BLaER1 (cell line): ENCODE results near the gene CDC23.
"Not testable (repeated sequence)": the region's sequence is repeated elsewhere in the genome, so short reads cannot be mapped to it uniquely, and the experiment has no call there.

Experiments
- H3K27ac ChIP-seq: shearing (Covaris generic); formaldehyde crosslinking; 2 replicates; pipeline ENCODE4 v1.8.1; 2022
- H3K27me3 ChIP-seq: shearing (Covaris generic); formaldehyde crosslinking; 2 replicates; pipeline ENCODE4 v1.8.1; 2022
- H3K36me3 ChIP-seq: shearing (Covaris generic); formaldehyde crosslinking; 2 replicates; pipeline ENCODE4 v1.8.1; 2022
- H3K4me1 ChIP-seq: shearing (Covaris generic); formaldehyde crosslinking; 2 replicates; pipeline ENCODE4 v1.8.1; 2022
- H3K4me2 ChIP-seq: shearing (Covaris generic); formaldehyde crosslinking; 2 replicates; pipeline ENCODE4 v1.8.1; 2022
- H3K4me3 ChIP-seq: shearing (Covaris generic); formaldehyde crosslinking; 2 replicates; pipeline ENCODE4 v1.8.1; 2022
- H3K9ac ChIP-seq: shearing (Covaris generic); formaldehyde crosslinking; 2 replicates; pipeline ENCODE4 v1.8.1; 2022
- H3K9me3 ChIP-seq: shearing (Covaris generic); formaldehyde crosslinking; 2 replicates; pipeline ENCODE4 v1.8.1; 2022
- H4K20me1 ChIP-seq: shearing (Covaris generic); formaldehyde crosslinking; 2 replicates; pipeline ENCODE4 v1.8.1; 2022
- Cebpa-rat ChIP-seq: shearing (Covaris generic); IDR thresholded peaks from 2 replicates; pipeline ENCODE4 v1.8.1; 2022

CDC23 gene

GRCh38 chr5:138180183-138180782 is 32.8 kb downstream of the CDC23 start:
- Histone ChIP-seq H3K4me2 (peak overlapping the region; percentile 92), H3K4me3 (peak overlapping the region; percentile 86), H3K27me3 (no peaks in the 10 kb centered on the region), H3K27ac (no peak overlapping the region), H3K9me3 (no peaks in the 10 kb centered on the region), H4K20me1 (peaks cover 44% of the 10 kb centered on the region), H3K36me3 (peaks cover 64% of the 10 kb centered on the region), H3K9ac (peak overlapping the region; percentile 90), H3K4me1 (peaks cover 32% of the 10 kb centered on the region)
- TF ChIP-seq Cebpa-rat, result no peak

- H3K4me2 ChIP-seq, result peak overlapping the region; percentile 92
- H4K20me1 ChIP-seq, result peaks cover 35% of the 10 kb centered on the region
- H3K27ac ChIP-seq, result peak overlapping the region; percentile 89
- peaks cover 32% of the 10 kb centered on the region for H3K4me1 ChIP-seq
- H3K9ac ChIP-seq, result peak overlapping the region; percentile 90
- H3K4me3 ChIP-seq, result peak overlapping the region; percentile 86
- no peaks in the 10 kb centered on the region for H3K27me3 ChIP-seq
- H3K9me3 ChIP-seq, result no peaks in the 10 kb centered on the region
- TF ChIP-seq Cebpa-rat, result no peak
- peaks cover 64% of the 10 kb centered on the region for H3K36me3 ChIP-seq
Measured at GRCh38 chr5:138179277-138179857, 33.8 kb downstream of the CDC23 start.

GRCh38 chr5:138178516-138179276 is 34.4 kb downstream of the CDC23 start, which contains the start of the genes BRD8 and KIF20A:
Gene BRD8 (minus strand): TSS chr5:138178630. CDS start chr5:138178614, 16 bp downstream.
Gene KIF20A (plus strand): TSS chr5:138179112. CDS start chr5:138179681, 569 bp downstream.
- H3K4me1 ChIP-seq, result peaks cover 32% of the 10 kb centered on the region
- H3K4me3 ChIP-seq, result peak within 1 kb of the TSS; percentile 86
- H3K9ac ChIP-seq, result peak within 1 kb of the TSS; percentile 90
- H3K27ac ChIP-seq, result peak within 1 kb of the TSS; percentile 89
- peak within 1 kb of the TSS; percentile 92 for H3K4me2 ChIP-seq
- H3K9me3 ChIP-seq, result no peaks in the 10 kb centered on the region
- H3K36me3 ChIP-seq, result peaks cover 64% of the 10 kb centered on the region
- H4K20me1 ChIP-seq, result peaks cover 31% of the 10 kb centered on the region
- no peak for TF ChIP-seq Cebpa-rat
- no peaks in the 10 kb centered on the region for H3K27me3 ChIP-seq

- H3K9me3 ChIP-seq, result no peaks in the 10 kb centered on the region
- peaks cover 37% of the 10 kb centered on the region for H4K20me1 ChIP-seq
- TF ChIP-seq Cebpa-rat, result no peak
- H3K27me3 ChIP-seq, result no peaks in the 10 kb centered on the region
- H3K36me3 ChIP-seq, result peaks cover 64% of the 10 kb centered on the region
- H3K9ac ChIP-seq, result peak overlapping the region; percentile 90
- H3K4me2 ChIP-seq, result peak overlapping the region; percentile 92
- peak overlapping the region; percentile 86 for H3K4me3 ChIP-seq
- peak overlapping the region; percentile 89 for H3K27ac ChIP-seq
- peaks cover 32% of the 10 kb centered on the region for H3K4me1 ChIP-seq
Measured at GRCh38 chr5:138177941-138178515, 35.1 kb downstream of the CDC23 start.

GRCh38 chr5:138170299-138170698 is 42.8 kb downstream of the CDC23 start:
- Histone ChIP-seq H3K4me3 (no peak overlapping the region), H3K9ac (no peak overlapping the region), H3K4me2 (no peak overlapping the region), H3K4me1 (no peaks in the 10 kb centered on the region), H4K20me1 (0 out of 2 replicates have a peak, but pooled peaks cover 30% of the 10 kb centered on the region), H3K36me3 (peaks cover 100% of the 10 kb centered on the region), H3K9me3 (no peaks in the 10 kb centered on the region), H3K27me3 (no peaks in the 10 kb centered on the region; the same call in 1 of the 2 replicates), H3K27ac (no peak overlapping the region)
- TF ChIP-seq Cebpa-rat, result no peak

- Histone ChIP-seq H4K20me1 (peaks cover 34% of the 10 kb centered on the region; the same call in 1 of the 2 replicates), H3K36me3 (peaks cover 100% of the 10 kb centered on the region), H3K4me2 (no peak overlapping the region), H3K4me1 (no peaks in the 10 kb centered on the region), H3K27ac (no peak overlapping the region), H3K9me3 (no peaks in the 10 kb centered on the region), H3K9ac (no peak overlapping the region), H3K4me3 (no peak overlapping the region), H3K27me3 (no peaks in the 10 kb centered on the region; the same call in 1 of the 2 replicates)
- TF ChIP-seq Cebpa-rat, result no peak
Measured at GRCh38 chr5:138169124-138169523, 44.0 kb downstream of the CDC23 start.

- Histone ChIP-seq H3K36me3 (peaks cover 100% of the 10 kb centered on the region), H3K4me3 (no peak overlapping the region), H3K9me3 (no peaks in the 10 kb centered on the region), H3K27ac (no peak overlapping the region), H3K4me2 (no peak overlapping the region), H3K9ac (no peak overlapping the region), H4K20me1 (peaks cover 48% of the 10 kb centered on the region), H3K27me3 (no peaks in the 10 kb centered on the region), H3K4me1 (no peaks in the 10 kb centered on the region)
- TF ChIP-seq Cebpa-rat, result no peak
Measured at GRCh38 chr5:138163721-138164120, 49.4 kb downstream of the CDC23 start.

- Histone ChIP-seq H3K4me3 (no peak overlapping the region), H3K9ac (no peak overlapping the region), H3K27me3 (no peaks in the 10 kb centered on the region), H3K4me2 (no peak overlapping the region), H4K20me1 (peaks cover 34% of the 10 kb centered on the region), H3K36me3 (peaks cover 100% of the 10 kb centered on the region), H3K9me3 (no peaks in the 10 kb centered on the region), H3K27ac (no peak overlapping the region), H3K4me1 (no peaks in the 10 kb centered on the region)
- no peak for TF ChIP-seq Cebpa-rat
Measured at GRCh38 chr5:138160706-138161105, 52.4 kb downstream of the CDC23 start.

GRCh38 chr5:138159666-138160065 is 53.5 kb downstream of the CDC23 start:
- H3K4me2 ChIP-seq, result no peak overlapping the region
- no peak overlapping the region for H3K4me3 ChIP-seq
- H3K9ac ChIP-seq, result no peak overlapping the region
- H3K9me3 ChIP-seq, result no peaks in the 10 kb centered on the region
- no peaks in the 10 kb centered on the region for H3K4me1 ChIP-seq
- no peak for TF ChIP-seq Cebpa-rat
- peaks cover 29% of the 10 kb centered on the region for H4K20me1 ChIP-seq
- peaks cover 92% of the 10 kb centered on the region for H3K36me3 ChIP-seq
- no peak overlapping the region for H3K27ac ChIP-seq
- H3K27me3 ChIP-seq, result no peaks in the 10 kb centered on the region

GRCh38 chr5:138157626-138158025 is 55.5 kb downstream of the CDC23 start:
- H3K9me3 ChIP-seq, result no peaks in the 10 kb centered on the region
- H3K4me1 ChIP-seq, result no peaks in the 10 kb centered on the region
- no peak overlapping the region for H3K4me2 ChIP-seq
- no peak for TF ChIP-seq Cebpa-rat
- H3K4me3 ChIP-seq, result no peak overlapping the region
- peaks cover 72% of the 10 kb centered on the region for H3K36me3 ChIP-seq
- no peaks in the 10 kb centered on the region for H3K27me3 ChIP-seq
- H3K27ac ChIP-seq, result no peak overlapping the region
- H3K9ac ChIP-seq, result no peak overlapping the region
- peaks cover 21% of the 10 kb centered on the region for H4K20me1 ChIP-seq

- H3K36me3 ChIP-seq, result peaks cover 55% of the 10 kb centered on the region
- not testable (repeated sequence) for H3K27me3 ChIP-seq, H3K9ac ChIP-seq, H3K4me3 ChIP-seq, H3K4me2 ChIP-seq, H3K9me3 ChIP-seq, H3K4me1 ChIP-seq, H3K27ac ChIP-seq, H4K20me1 ChIP-seq
Measured at GRCh38 chr5:138155977-138156376, 57.1 kb downstream of the CDC23 start.
